B cell (primary cell): ENCODE data around the gene KRTAP10-3.

Experiments
- CTCF ChIP-seq: fragments of 200-600 bp; IDR thresholded peaks from one replicate; pipeline ENCODE4 v1.8.0; 2022; ENCODE audit warnings: antibody characterized with exemption, mild to moderate bottlenecking
- EZH2 ChIP-seq: IDR thresholded peaks from 2 replicates; pipeline ENCODE4 v1.6.1; 2012; ENCODE audit warnings: borderline replicate concordance, low read depth, mild to moderate bottlenecking, moderate library complexity, low read length; ENCODE audit not compliant: insufficient read depth, poor library complexity, severe bottlenecking

GRCh38 chr21:44574457-44575306 lies 16.1 kb upstream of the KRTAP10-3 start:
- no peak for TF ChIP-seq CTCF
- TF ChIP-seq EZH2: no peak
